ENCODE measurements around the gene TXNIP.
A peak's percentile ranks its signal among the peaks of the same experiment; 100 is the strongest.

The TXNIP gene

GRCh38 chr1:145996433-145997015 is at the start of gene TXNIP:
Gene TXNIP, minus strand, starts transcription at chr1:145996579. Its CDS starts 313 bp downstream, at chr1:145996266.
- DNase-seq (ENCODE audit: extremely low read depth, low read depth): peak; percentile 95
- peak within 1 kb of the TSS; percentile 93 for H3K4me3 ChIP-seq (replicated peaks; ENCODE audit: low read depth, low read length)
- no peak for TF ChIP-seq CTCF (IDR thresholded peaks at IDR 0.05; ENCODE audit: low read depth, low read length, missing control alignments)

- no peak for DNase-seq (ENCODE audit: extremely low read depth, low read depth)
- no peak overlapping the region for H3K4me3 ChIP-seq (replicated peaks; ENCODE audit: low read depth, low read length)
- no peak for TF ChIP-seq CTCF (IDR thresholded peaks at IDR 0.05; ENCODE audit: low read depth, low read length, missing control alignments)
Observed at GRCh38 chr1:146039844-146040194, 43.4 kb upstream of the TXNIP start.

GRCh38 chr1:146036965-146037646 is 40.7 kb upstream of the TXNIP start:
- peak; percentile 83 for DNase-seq (ENCODE audit: extremely low read depth, low read depth)
- no peak for TF ChIP-seq CTCF (IDR thresholded peaks at IDR 0.05; ENCODE audit: low read depth, low read length, missing control alignments)
- peak overlapping the region; percentile 73 for H3K4me3 ChIP-seq (replicated peaks; ENCODE audit: low read depth, low read length)

GRCh38 chr1:146036241-146036964 is 40.0 kb upstream of the TXNIP start:
- no peak for TF ChIP-seq CTCF (IDR thresholded peaks at IDR 0.05; ENCODE audit: low read depth, low read length, missing control alignments)
- DNase-seq (ENCODE audit: extremely low read depth, low read depth): no peak
- peak overlapping the region; percentile 73 for H3K4me3 ChIP-seq (replicated peaks; ENCODE audit: low read depth, low read length)

GRCh38 chr1:146035048-146035423 is 38.7 kb upstream of the TXNIP start:
- peak overlapping the region; percentile 21 for H3K4me3 ChIP-seq (replicated peaks; ENCODE audit: low read depth, low read length)
- no peak for DNase-seq (ENCODE audit: extremely low read depth, low read depth)
- TF ChIP-seq CTCF (IDR thresholded peaks at IDR 0.05; ENCODE audit: low read depth, low read length, missing control alignments): no peak

GRCh38 chr1:146032631-146033219 is 36.3 kb upstream of the TXNIP start:
- DNase-seq (ENCODE audit: extremely low read depth, low read depth): no peak
- no peak overlapping the region for H3K4me3 ChIP-seq (replicated peaks; ENCODE audit: low read depth, low read length)
- peak; percentile 41 for TF ChIP-seq CTCF (IDR thresholded peaks at IDR 0.05; ENCODE audit: low read depth, low read length, missing control alignments)

Measured in HFF-Myc (cell line).